ENCODE data around the gene PTGR2.
"Not testable (repeated sequence)": the region's sequence is repeated elsewhere in the genome, so short reads cannot be mapped to it uniquely, and the experiment has no call there.

The PTGR2 gene

GRCh38 chr14:73887318-73887616, 35.6 kb downstream of the PTGR2 start:
- no peak for DNase-seq (ENCODE audit: low read depth)

- DNase-seq (ENCODE audit: low read depth), result no peak
These were observed 36.2 kb downstream of the PTGR2 start for GRCh38 chr14:73887694-73888459.

GRCh38 chr14:73888460-73888725, 36.8 kb downstream of the PTGR2 start:
- DNase-seq (ENCODE audit: low read depth), result no peak

- no peak for DNase-seq (ENCODE audit: low read depth)
These were observed 37.3 kb downstream of the PTGR2 start for GRCh38 chr14:73888971-73889370.

- DNase-seq (ENCODE audit: low read depth), result no peak
These were observed 37.7 kb downstream of the PTGR2 start for GRCh38 chr14:73889376-73889775.

- not testable (repeated sequence) for DNase-seq (ENCODE audit: low read depth)
These were observed 42.6 kb downstream of the PTGR2 start for GRCh38 chr14:73894180-73894687.

GRCh38 chr14:73895939-73896338, 44.3 kb downstream of the PTGR2 start:
- DNase-seq (ENCODE audit: low read depth), result no peak

GRCh38 chr14:73896521-73896920, 44.9 kb downstream of the PTGR2 start:
- peak; percentile 24 for DNase-seq (ENCODE audit: low read depth)

GRCh38 chr14:73903028-73903427, 51.4 kb downstream of the PTGR2 start:
- no peak for DNase-seq (ENCODE audit: low read depth)

- no peak for DNase-seq (ENCODE audit: low read depth)
These were observed 58.0 kb downstream of the PTGR2 start for GRCh38 chr14:73909681-73910080.

GRCh38 chr14:73913256-73913655, 61.6 kb downstream of the PTGR2 start:
- no peak for DNase-seq (ENCODE audit: low read depth)

- DNase-seq (ENCODE audit: low read depth), result no peak
These were observed 64.7 kb downstream of the PTGR2 start for GRCh38 chr14:73916324-73916723.

GRCh38 chr14:73919457-73919856, 67.8 kb downstream of the PTGR2 start:
- not testable (repeated sequence) for DNase-seq (ENCODE audit: low read depth)

GRCh38 chr14:73924337-73924736, 72.7 kb downstream of the PTGR2 start:
- peak; percentile 8 for DNase-seq (ENCODE audit: low read depth)

All from stromal cell of bone marrow (primary cell).